GM19455 (cell line): ENCODE measurements around the gene KCNAB1.

Experiments
- ATAC-seq: cut with Tn5 transposase; IDR thresholded peaks from one replicate; pipeline ENCODE4 v1.9.1; 2021; ENCODE audit not compliant: unreplicated experiment

KCNAB1 gene

DNA sequence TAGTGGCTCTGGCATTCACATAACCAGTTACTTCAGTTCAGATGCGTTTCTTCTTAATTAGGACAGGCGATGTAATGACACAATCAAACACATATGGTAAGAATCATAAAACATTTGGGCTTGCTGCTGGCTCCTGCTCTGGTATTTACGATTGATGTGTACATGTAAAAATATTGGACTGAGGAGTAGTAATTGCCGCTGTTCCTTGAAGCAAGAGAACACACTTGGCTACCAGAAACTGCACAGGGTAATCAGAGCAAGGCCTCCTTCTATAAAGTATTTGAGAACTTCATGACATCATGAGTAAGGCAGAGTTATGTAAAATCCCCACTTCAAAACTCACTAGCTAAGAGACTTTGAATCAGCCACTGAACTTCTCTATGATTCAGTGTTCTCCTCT, 276.5 kb downstream of the KCNAB1 start:
- ATAC-seq, result no peak

DNA sequence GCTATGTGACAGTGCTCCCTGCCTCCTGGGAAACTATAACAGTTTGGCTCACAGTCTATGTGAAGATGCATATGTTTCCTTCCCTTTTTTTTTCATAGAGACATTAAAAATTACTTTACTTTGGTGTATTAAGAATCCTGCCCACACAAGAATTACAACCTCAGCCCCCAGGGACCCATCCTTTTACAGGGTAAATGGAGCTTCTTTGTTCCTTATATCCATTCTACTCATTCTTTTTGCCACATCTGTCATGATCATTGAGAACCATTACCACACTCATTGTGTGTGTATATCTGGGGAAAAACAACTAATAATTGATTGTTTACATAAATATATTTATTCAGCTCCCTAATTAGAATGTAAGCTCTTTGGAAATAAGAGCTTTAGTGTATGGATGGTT, 277.2 kb downstream of the KCNAB1 start:
- ATAC-seq, result no peak

DNA sequence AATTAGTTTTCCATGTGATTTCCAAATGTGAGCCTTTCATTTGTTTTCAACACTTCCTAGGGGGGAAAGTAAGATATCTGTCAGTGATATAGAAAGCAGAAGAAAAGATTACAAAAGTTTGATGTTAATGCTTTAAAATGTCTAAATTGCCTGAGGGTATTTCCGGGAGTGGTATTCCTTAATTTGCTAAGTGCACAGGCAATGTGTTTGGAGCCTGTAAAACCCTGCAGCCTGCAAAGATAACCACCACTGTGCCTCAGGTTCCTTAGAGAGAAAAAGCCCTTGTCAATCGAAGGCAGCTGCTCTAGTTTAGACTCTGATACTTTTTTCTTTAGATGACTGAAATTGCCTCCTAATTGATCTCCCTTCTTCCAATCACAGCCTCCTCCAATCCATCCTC, 279.7 kb downstream of the KCNAB1 start:
- ATAC-seq, result no peak

DNA sequence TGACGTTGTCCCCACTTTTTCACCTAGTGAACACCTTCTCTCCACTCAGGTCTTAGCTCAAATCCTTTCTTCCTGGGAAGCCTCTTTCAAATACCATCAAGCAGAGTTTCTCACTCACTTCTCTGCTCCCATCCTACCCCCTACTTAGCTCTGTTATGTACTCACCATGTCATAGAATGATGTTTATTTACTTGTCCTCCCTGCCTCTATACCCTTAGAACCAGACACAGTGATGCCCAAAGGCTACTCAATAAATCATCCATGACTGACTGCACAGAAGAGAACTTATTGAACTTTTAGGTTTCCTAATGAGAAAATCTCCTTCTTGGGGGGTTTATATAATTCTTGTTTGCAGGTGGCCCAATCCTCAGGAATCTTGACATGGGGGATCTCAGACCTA, 280.4 kb downstream of the KCNAB1 start:
- ATAC-seq, result no peak

DNA sequence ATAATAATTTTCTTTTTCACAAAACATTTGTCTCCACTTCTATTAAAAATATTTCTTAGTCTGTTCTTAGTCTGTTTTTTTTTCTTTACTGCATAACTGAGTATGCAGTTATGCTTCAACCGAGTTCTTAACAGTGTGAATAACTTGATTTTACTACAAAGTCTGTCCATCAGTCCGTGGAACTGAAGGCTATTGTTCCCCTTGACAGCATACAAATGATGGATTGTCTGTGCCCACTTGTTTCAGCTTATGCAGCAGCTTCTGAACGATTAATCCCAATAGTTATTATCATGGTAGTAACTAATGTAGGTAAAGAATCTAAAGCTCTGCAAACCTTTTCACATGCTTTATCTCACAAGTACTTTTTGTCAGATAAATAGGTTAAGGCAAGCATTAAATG, 283.8 kb downstream of the KCNAB1 start:
- no peak for ATAC-seq

DNA sequence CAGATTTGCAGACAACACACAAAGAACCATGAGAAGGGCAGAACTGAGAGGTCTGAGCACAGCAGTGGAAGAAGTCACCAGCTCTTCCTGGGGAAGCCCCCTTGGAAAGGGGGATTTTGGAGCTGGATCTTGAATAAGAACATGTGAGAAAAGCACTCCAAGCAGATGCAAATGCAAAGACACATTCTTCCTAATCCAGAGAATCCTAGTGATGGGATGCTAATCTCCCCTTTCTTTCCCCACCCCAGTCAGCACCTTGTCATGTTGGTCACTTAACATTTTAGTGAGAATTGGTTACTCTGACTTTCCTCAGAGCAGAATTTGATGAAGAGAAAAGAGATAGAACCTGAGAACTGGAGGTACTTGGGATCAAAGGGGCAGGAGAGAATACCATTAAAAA, 286.0 kb downstream of the KCNAB1 start:
- no peak for ATAC-seq

DNA sequence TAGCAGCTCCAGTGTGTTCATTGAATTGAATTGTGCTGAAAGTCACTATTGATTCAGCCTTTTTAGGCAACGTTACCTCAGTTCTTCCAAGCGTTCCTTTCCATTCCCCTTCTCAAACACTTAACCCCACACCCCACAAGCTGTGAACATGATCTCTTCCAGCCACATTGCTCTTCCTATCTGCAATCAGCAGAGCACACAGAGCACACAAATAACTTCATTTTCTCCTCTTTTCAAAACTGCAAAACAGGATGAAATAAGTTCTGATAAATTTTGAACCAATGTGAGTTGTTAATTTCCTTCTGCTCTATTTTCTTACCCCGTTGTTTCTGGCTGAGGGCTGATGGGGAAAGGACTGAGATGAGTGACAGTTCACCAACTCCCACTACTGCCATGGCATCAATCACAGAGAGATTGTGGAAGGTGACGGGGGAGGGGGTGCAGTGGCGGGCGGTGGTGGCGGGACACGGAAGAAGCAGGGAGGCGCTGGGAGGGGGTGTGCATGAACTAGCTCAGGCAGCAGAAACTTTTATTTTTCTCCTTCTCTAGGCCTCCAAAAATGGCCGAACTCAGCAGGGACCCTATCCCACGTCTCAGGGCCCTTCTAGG, 287.3 kb downstream of the KCNAB1 start:
- no peak for ATAC-seq

DNA sequence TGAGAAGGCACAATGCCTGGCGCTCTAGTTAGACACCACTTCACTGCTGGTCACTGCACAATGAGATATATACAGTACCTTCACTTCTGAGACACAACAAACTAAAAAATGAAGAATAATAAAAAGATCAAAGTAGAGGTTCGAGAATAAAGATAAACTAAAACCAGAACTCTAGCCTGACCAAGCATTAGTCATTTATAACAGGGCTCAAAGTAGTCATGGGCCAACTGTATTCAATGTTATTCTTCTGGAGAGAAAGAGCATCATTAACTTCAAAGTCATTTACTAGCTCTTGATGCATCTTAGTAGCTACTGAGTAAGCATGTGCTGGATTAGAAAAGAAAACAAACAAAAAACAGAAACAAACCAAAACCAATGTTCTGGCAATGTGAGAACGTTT, 289.3 kb downstream of the KCNAB1 start:
- no peak for ATAC-seq

DNA sequence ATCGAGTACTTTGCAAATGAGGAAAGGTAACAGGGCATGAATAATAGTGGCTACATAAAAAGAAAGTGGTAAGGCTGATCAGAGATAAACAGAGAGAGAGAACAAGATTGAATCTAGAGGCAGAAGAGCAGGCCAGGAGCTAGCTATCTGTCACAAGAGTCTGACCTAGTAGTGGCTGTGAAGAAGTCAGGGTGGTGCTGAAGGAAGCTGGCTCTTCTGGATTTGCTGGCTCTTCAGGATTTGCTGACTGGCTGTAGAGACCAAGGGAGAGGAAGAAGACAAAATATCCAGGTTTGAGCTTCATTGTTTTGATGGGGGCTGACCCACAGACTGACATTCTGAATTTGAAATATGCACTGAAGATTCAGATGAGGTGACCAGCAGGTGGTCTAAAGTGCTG, 292.2 kb downstream of the KCNAB1 start:
- no peak for ATAC-seq

DNA sequence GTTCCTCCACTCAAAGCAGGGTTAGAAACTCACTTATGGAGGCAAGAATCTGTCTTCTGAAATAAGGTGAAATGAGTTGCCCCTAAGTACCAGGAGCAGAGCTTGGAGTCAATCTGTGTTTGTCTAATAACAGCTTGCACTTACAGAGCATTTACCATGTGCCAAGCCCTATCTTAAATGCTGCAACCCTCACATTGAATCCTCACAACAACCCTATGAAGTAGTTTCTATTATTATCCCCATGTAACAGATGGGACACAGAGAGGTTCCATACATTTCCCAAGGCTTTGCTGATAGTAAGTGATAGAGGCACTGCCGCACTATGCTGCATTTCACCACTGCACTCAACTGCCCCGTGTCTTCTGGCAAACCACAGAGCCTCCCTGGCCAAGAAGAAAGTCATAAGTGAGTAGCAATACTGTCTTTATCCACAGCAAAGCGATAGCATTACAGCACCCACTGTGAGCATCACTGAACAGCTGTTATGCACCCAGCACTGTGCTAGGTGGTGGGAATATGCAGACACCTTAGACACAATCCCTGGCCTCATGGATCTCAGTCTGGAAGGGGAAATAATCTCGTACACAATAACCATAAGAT, 293.0 kb downstream of the KCNAB1 start:
- ATAC-seq, result no peak

DNA sequence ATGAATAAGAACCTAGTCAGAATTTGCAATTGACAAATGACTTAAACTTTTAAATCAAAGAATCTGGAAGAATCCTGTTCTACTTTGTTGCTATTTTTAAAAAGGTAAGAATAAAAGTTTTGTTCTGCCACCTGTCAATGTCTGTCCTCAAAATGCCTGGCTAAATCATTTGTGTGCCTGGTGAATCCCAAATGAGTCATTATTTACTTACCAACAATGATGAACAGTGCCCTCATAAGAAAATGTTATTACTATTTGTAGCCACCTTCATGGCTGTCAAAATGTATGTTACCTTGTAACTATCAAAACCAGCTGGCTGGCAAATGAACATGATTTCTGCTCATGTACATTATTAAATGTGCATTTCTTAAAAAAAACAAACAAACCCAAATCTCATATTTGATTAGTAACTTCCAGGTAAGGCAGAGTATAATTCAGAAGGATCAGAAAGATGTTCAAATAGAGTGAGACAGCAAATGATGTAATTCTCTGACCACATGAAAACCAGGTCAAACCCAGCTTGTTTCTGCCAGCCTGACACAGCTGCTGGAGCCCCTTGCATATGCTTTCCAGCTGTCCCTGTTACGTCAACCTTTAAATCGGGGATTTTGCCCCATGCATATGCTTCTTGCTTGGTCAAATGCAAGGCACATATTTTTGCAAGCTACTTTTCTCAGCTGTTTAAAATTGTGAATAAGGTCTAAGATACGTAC, 296.6 kb downstream of the KCNAB1 start:
- ATAC-seq, result no peak

DNA sequence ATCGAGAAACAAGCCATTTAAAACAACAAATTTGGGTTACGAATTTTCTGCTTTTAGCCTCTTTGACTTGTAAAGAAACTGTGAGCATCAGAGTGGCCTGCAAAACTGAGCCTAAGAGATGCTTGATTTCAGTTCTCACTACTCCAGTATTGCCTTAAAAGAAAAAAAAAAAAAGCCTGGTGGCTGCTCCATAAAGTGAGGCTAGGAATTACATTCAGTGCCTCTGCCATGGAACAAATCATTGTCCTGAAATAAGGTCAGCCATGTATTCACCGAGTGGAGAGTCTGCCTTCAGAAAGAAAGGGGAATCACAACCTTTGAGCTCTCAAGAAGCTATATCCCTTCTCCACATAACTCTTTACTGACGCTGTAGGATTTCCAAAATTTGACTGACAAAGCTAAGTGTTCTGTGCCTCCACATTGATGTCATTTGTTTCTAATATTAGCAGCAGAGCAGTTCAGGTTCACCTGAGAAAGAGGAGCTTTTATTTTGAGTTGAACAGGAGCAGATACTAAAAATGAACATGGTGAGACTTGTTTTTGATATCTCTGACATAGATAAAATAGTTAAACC, 297.3 kb downstream of the KCNAB1 start:
- no peak for ATAC-seq

DNA sequence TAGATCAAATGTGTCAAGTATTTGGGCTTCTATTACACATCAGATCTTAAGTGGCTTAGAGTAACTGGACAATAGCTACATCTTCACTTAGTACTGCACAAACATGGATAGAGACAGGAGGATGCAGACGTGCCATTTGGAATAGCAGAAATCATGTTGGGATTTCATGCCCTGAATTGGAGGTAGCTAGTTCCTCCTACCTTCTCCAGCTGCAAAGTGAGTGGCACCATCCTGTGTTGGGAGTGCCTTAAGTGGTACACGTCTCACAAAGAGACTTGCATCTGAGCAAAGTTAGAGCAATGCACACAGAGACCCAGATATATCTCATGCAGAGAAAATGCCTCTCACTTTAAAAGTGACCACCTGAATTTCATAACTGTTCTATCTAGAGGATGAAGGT, 298.1 kb downstream of the KCNAB1 start:
- ATAC-seq, result no peak

DNA sequence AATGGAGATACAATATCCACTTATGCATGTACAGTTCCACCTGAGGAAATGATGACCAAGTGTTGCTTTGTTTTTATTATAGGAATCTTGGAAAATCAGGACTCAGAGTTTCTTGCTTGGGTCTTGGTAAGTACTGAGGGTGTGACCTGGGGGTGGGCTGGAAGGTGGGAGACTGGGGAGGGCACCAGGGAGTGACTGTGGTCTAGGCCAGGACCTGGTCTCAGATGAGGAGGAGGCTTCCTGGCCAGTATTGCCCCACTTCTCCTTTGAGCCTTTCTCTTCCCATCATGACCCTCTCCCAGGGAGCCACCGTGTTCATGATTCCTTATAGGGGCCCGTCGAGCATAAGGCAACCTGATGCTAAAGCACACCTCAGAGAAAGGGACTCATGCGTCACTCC, 301.2 kb downstream of the KCNAB1 start:
- ATAC-seq, result no peak

DNA sequence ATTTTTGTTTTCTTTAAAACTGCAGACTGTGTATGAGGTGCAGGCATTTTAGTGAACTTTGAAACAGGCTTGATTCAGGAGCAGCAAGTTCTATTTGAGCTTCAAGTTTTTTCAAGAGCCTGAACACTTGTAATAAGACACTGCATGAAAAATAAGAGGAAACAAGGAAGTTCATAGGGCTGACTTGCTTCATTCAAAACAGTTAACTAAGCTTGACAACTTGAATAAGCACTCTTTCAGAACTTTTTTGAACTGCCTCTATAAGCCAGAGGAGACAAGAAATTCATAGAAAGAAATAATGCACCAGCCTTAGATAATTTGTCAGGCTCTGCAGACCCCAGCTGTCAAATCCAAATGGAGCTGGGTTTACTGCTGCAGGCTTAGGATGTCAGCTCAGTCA, 304.4 kb downstream of the KCNAB1 start:
- ATAC-seq, result no peak

DNA sequence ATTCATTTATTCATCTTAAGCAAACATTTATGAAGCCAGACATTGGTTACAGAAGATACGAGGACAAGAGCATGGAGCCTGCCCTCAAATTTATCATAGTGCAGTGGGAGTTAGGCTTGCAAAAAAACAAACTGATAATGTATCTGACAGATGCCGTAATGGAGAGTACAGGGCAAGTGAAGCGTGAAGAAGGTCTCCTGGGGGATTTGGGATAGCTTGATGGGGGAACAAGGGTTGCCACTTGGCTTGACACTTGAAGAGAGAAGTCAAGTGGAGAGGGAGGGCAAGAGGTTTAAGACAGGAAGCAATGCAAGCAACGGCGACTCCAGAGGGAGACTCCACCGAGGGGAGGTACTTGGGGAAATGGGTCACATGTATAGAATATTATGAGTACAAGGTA, 305.3 kb downstream of the KCNAB1 start:
- no peak for ATAC-seq

DNA sequence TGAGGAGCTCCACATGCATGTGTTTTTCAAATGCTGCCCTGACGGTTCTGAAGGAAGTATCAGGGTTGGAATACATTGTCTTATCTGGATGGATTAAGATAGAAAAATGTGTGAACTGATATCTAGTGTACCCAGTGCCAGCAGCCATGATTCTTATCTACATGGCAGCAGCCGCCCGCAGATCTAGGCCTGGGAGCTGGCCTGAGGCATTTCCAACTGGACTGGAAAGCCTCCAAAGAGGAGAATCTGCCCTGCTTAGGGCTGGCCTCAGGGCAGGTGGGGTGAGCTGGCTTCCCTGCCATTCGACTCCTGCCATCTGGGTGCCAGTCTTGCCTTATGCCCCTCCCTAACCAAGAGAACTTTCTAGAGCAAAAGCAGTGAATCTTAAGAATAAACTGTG, 308.7 kb downstream of the KCNAB1 start:
- no peak for ATAC-seq

DNA sequence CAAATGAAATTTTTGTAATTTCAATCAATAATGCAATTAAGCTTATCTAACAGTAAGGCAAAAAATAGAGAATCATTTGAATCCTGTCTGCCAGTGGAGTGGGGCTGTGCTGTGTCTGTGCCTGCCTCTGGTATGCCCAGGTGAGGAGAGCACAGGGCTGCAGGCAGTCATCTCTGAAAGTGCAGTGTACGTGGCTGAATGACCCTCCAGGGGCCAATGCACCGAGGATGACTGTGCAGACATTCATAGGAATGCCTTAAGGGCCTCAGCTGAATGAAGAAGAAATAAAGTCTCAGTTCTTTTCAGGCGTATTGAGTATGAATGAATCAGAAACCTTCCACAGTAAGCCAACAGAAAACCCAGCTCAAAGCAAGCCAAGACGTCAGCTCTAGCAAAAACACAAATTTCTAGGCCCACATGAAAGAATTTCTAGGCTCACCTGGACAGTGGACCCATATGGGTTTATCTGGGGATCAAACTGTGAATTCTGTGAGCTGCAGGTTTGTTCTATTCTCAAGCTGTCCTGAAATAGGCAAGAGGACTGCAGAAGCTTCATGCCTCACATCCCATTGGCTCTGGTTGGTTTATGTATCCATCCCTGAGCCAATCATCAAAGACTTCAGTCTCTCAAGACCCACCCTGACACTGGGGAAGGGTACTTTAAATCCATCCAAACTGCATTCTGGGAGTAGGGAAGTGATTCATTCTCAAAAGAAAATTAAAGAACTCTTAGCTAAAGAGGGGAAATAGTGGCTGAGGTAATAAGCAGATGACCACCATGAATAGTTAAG, 311.2 kb downstream of the KCNAB1 start:
- ATAC-seq, result no peak

DNA sequence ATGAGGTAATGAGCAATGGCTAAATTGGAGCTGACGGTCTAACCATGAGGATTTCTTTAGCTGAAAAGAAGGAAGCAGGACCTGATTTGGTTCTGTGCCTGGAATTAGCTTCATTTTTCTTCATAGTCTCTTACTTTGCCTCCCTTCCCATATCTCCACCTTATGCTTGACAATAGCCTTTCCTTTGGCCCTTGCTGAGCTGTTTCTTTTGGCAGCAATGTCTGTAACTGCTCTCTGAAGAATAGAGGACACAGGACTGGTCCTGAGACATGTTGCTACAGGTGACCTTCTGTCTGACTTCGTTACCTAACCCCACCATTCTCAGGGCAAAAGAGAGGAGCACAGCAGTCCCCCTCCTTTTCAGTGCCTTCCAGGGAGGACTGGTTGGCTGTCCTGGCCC, 312.2 kb downstream of the KCNAB1 start:
- ATAC-seq, result no peak

DNA sequence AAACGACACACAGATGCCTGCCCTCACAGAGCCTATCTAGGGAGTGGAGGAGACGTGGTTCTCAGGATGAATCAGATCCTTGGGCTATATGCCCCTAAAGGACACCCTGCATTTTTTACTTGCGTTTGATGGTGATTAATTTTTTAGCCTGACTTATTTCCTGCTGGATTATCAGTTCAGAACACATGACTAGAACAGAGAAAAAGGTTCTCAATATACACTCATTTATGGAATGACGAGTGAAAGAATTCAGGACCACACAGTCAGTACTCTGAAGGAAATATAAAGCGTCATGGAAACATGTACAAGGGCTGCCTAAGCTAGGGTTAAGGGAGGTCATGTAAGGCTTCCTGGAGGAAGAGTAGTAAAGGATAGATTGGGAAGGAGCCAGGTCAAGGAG, 312.8 kb downstream of the KCNAB1 start:
- ATAC-seq, result no peak

DNA sequence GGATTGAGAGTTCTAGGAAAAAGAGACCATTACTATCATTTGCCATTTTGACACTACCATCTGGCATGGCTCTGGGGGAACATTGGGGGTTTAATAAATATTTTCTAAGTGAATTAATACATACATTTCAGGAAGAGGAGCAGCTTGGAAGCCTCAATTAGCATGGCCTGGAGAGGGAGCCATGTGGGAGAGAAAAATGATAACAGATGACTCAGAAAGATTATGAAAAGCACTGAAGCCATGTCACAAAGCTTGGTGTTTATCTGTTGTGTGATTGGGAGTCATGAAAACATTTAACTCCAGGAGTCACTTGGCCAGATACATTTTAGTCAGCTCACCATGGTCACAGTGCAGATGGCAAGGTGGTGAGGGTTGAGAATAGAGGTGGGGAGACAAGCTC, 313.5 kb downstream of the KCNAB1 start:
- no peak for ATAC-seq

DNA sequence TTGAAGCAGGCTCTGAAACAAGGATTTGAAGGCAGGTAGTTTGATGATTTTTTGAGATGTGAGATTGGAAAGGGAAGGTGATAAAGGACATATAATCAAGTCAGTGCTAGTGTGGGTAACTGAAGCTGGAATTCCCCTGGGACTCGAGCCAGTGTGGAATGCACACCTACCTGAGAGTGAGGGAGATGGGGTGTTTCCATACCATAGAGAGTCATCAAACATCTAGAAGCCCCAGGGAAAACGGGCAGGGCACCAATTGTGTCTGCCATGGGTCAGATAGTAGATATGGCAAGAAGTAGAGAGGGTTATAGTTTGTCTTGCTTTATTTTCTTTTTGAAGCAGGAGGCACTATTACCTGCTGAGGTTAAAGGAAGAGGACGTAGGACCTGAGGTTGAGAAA, 314.5 kb downstream of the KCNAB1 start:
- ATAC-seq, result no peak
